BJ (cell line): ENCODE data around the gene CGGBP1. TPM values are rescaled to one million over a fixed set of nuclear protein-coding genes. Genes with fewer than 3 reads are reported as not detected.

ENCODE experiments used
- CTCF ChIA-PET: fragments of 350-600 bp; formaldehyde crosslinking; extraction: SDS; loops from one replicate; lab custom pipeline; 2021; ENCODE audit warnings: antibody characterized with exemption, inconsistent platforms; lab: Yijun Ruan, JAX
- POLR2A ChIA-PET: fragments of 300-600 bp; sonication (Branson Sonifier 250); formaldehyde crosslinking; extraction: SDS; loops from one replicate; lab custom pipeline; 2021; ENCODE audit warnings: antibody characterized with exemption; lab: Charles Lee
- DNase-seq: peaks from one replicate; pipeline ENCODE4 v3.0.0-alpha.2; 2011; ENCODE audit warnings: low read depth
- H3K27me3 ChIP-seq: 2 replicates; pipeline ENCODE4 v1.6.0; 2011; ENCODE audit warnings: low read length; ENCODE audit not compliant: control insufficient read depth, insufficient read depth
- H3K36me3 ChIP-seq: 2 replicates; pipeline ENCODE4 v1.5.1; 2011; ENCODE audit warnings: low read length; ENCODE audit not compliant: control insufficient read depth, insufficient read depth
- H3K4me3 ChIP-seq: 2 replicates; pipeline ENCODE4 v1.5.1; 2011; ENCODE audit warnings: low read depth, mild to moderate bottlenecking, control low read depth, low read length
- CTCF ChIP-seq: IDR thresholded peaks from 2 replicates; pipeline ENCODE4 v1.5.1; 2011; ENCODE audit warnings: low read depth, mild to moderate bottlenecking, control low read depth, inconsistent platforms, low read length, moderate library complexity; ENCODE audit not compliant: insufficient read depth
- polyA plus RNA-seq: library from polyadenylated mRNA; depleted of rRNA; stranded (reverse); fragments of >200 nt; gene quantifications from 2 replicates; pipeline ENCODE4 v1.2.3, GENCODE V29; 2011

CGGBP1 gene
- polyA plus RNA-seq, 1 experiment = 52.3 TPM

GRCh38 chr3:88038566-88038965 is 20.2 kb downstream of the CGGBP1 start:
- no peak for TF ChIP-seq CTCF
- Histone ChIP-seq H3K36me3 (no peaks in the 10 kb centered on the region), H3K27me3 (no peaks in the 10 kb centered on the region), H3K4me3 (no peak overlapping the region)
- POLR2A ChIA-PET = no interaction called here
- peak; percentile 4 for DNase-seq
- CTCF ChIA-PET = interaction anchor here (1.5 kb wide), 1 partner anchor 75 kb away, joined by 3 read pairs; no protein-coding TSS in a partner anchor

DNA sequence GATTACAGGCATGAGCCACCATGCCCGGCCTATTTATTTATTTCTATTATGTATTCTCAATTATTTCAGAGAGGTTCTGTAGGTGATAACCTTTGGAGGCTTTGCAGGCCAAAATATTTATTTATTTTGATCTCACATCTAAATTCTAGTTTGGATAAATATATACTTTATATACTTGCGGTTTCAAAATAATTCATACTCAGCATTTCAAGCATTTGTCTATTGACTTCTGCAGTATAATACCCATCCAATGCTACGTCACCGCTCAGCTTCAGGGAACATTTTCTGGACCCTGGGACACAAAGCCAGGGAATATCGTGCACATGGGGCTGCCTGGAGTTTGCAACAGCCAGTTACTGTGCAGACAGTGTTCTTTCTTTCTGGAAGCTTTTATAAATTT is 22.6 kb downstream of the CGGBP1 start:
- DNase-seq = no peak
- ChIA-PET POLR2A (no interaction called here), CTCF (interaction anchor here (0.6 kb wide), 1 partner anchor 212 kb away, joined by 3 read pairs; no protein-coding TSS in a partner anchor)
- no peak for TF ChIP-seq CTCF
- no peaks in the 10 kb centered on the region for H3K27me3 ChIP-seq
- H3K4me3 ChIP-seq = no peak overlapping the region
- H3K36me3 ChIP-seq = no peaks in the 10 kb centered on the region

DNA sequence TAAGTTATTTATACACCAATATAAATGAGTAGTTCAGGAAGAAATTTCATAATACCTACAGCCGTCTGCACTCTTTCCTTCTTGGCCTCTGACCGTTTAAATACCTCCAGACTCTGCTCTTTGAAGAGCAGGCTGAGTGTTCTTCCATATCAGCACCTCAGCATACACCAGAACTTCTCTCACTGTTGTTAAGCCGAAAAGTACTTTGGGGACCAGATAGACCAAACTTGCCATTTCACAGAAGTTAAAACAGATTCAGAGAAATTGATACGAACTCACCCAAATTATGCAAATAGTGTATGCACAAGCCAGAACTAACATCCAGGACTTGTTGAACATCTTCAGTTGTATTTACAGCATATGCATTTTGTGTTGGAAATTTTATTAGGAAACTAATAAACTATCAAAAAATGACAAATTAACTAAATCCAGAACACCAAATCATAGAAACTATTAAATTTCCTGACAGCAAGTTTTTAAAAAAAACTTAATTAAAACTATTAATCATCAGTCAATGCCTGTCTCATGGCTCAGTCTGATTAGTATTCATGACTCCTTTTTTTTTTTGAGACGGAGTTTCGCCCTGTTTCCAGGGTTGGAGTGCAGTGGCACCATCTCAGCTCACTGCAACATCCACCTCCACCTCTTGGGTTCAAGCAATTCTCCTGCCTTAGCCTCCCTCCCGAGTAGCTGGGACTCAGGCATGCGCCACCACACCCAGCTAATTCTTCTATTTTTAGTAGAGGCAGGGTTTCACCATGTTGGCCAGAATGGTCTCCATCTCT is 24.1 kb downstream of the CGGBP1 start:
- no peaks in the 10 kb centered on the region for H3K36me3 ChIP-seq
- H3K4me3 ChIP-seq = no peak overlapping the region
- no peaks in the 10 kb centered on the region for H3K27me3 ChIP-seq
- ChIA-PET CTCF (interaction anchor here (0.8 kb wide), 1 partner anchor 79 kb away, joined by 3 read pairs; no protein-coding TSS in a partner anchor), POLR2A (no interaction called here)
- no peak for TF ChIP-seq CTCF
- DNase-seq = no peak

DNA sequence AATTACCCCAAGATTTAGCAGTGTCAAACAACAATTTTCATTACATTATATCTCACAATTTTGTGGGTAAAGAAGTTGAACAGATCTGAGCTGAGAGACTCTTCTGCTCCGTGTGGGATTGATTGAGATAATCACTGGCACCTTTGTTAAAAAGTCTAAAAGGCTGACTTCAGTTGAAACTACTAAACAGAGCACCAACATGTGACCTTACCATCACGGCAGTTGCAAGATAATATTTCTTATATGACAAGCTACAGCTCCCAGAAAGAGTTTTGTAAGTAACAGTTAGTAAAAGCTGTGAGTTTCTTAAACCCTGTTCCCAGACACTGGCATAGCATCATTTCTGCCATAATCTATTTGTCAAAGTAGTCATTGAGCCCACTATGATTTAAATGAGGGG is 25.0 kb downstream of the CGGBP1 start:
- TF ChIP-seq CTCF = no peak
- CTCF ChIA-PET = no interaction called here
- no peaks in the 10 kb centered on the region for H3K27me3 ChIP-seq
- POLR2A ChIA-PET = no interaction called here
- H3K4me3 ChIP-seq = no peak overlapping the region
- no peaks in the 10 kb centered on the region for H3K36me3 ChIP-seq
- DNase-seq = no peak

DNA sequence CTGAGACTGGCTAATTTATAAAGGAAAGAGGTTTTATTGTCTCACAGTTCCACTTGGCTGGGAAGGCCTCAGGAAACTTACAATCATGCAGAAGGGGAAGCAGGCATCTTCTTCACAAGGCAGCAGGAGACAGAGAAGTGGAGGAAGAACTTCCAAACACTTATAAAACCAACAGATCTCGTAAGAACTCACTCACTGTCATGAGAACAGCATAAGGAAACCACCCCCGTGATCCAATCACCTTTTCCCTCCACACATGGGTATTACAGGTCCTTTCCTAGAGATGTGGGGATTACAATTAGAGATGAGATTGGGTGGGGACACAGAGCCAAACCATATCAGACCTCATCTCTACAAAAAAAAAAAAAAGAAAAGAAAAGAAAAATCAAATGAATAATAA is 25.7 kb downstream of the CGGBP1 start:
- no peak for TF ChIP-seq CTCF
- POLR2A ChIA-PET = no interaction called here
- CTCF ChIA-PET = no interaction called here
- DNase-seq = no peak
- no peaks in the 10 kb centered on the region for H3K36me3 ChIP-seq
- H3K4me3 ChIP-seq = no peak overlapping the region
- H3K27me3 ChIP-seq = no peaks in the 10 kb centered on the region
